ENCODE results near the gene IQGAP3. TPM values are rescaled to one million over a fixed set of nuclear protein-coding genes. Genes with fewer than 3 reads are reported as not detected.

Gene IQGAP3
- total and polyA plus RNA-seq, 2 donors (not counting 1 experiment from before 2014, with no cell fraction given), result 2.7 to 16.0 TPM

DNA sequence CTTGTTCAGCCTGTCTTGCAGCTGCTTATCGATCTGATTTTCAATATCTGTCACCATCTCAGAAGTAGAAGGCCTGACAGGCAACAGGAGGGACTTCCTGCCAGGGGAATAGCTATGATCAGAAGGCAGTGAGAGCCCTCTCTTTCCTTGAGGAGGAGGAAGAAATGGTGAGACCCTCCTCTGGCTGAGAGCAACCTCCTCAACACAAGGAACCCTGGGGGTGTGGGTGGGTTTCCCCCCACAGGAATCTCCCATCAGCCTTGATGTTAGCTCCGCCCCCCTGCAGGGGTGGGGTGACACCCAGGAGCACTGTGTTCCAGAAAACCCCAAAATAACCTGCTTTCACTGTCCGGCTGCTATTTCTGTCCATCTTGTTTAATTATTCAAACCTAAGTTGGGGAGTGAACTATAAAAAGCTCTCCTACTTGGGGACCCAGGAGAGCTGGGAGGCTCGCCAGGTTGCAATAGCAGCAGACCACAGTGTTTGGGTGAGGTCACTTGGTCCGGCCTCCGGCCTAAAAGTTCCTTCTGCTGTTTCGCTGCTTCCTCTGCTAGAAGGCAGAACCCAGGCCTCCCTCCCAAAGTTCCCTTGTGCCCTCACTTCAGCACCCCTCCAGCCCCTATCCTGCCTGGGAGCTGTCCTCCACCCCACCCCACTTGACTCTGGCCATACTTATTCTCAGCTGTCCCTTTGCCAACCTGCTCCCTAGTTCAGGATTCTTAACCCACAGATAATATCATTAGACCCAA lies 64.0 kb downstream of the IQGAP3 start:
- DNase-seq (ENCODE audit: low read depth in 2 of 2), result peak; percentile 76 to 80
- H3K9ac ChIP-seq (ENCODE audit: insufficient read depth, low read length), result peak overlapping the region; percentile 36

DNA sequence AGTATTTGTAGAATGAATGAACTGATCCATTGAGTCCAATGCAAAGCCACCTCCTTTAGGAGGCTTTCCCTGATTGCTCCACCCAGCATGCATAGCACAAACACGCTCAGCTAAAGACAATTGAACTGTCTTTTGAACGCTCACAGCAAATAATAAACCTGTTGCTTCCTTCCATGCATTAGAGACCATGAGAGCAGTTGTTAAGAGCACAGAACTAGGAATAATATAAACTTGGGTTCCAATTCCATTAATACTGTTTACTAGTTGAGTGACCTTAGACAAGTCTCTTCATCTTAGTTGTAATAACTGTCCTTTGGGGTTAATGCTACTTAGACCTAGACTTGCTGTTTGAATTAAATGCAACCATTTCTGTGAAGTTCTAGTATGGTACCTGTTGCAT lies 65.9 kb downstream of the IQGAP3 start:
- peaks cover 50% of the 10 kb centered on the region for H3K4me1 ChIP-seq (ENCODE audit: control insufficient read depth, extremely low read depth, insufficient read depth, low read length)
- H2AFZ ChIP-seq (ENCODE audit: low read length), result no peak overlapping the region
- no peaks in the 10 kb centered on the region for H4K20me1 ChIP-seq (ENCODE audit: control insufficient read depth, extremely low read depth, insufficient read depth, low read length)
- no peaks in the 10 kb centered on the region for H3K36me3 ChIP-seq (ENCODE audit: control insufficient read depth, insufficient read depth, low read length)
- H3K4me2 ChIP-seq (ENCODE audit: extremely low read depth, insufficient read depth, low read length), result no peak overlapping the region
- H3K9ac ChIP-seq (ENCODE audit: insufficient read depth, low read length), result no peak overlapping the region
- no peak overlapping the region for H3K27ac ChIP-seq (ENCODE audit: insufficient read depth, low read length)
- no peaks in the 10 kb centered on the region for H3K9me3 ChIP-seq (ENCODE audit: control insufficient read depth, insufficient read depth, low read depth, low read length)
- TF ChIP-seq, protein P1, sequence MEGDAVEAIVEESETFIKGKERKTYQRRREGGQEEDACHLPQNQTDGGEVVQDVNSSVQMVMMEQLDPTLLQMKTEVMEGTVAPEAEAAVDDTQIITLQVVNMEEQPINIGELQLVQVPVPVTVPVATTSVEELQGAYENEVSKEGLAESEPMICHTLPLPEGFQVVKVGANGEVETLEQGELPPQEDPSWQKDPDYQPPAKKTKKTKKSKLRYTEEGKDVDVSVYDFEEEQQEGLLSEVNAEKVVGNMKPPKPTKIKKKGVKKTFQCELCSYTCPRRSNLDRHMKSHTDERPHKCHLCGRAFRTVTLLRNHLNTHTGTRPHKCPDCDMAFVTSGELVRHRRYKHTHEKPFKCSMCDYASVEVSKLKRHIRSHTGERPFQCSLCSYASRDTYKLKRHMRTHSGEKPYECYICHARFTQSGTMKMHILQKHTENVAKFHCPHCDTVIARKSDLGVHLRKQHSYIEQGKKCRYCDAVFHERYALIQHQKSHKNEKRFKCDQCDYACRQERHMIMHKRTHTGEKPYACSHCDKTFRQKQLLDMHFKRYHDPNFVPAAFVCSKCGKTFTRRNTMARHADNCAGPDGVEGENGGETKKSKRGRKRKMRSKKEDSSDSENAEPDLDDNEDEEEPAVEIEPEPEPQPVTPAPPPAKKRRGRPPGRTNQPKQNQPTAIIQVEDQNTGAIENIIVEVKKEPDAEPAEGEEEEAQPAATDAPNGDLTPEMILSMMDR (conservative IDR thresholded peaks at IDR 0.05 in 1 of 2, IDR thresholded peaks at IDR 0.05 in 1 of 2; ENCODE audit: low read depth in 1 of 2, low read length in 2 of 2), result no peak
- TF ChIP-seq EZH2 (IDR thresholded peaks at IDR 0.05; ENCODE audit: low read length, missing control alignments), result no peak
- H3K4me3 ChIP-seq (replicated peaks in 1 of 4; ENCODE audit: control extremely low read depth in 1 of 4, insufficient read depth in 1 of 4, low read depth in 3 of 4, low read length in 4 of 4), result no peak overlapping the region
- no peaks in the 10 kb centered on the region for H3K27me3 ChIP-seq (ENCODE audit: control insufficient read depth, insufficient read depth, low read length)
- no peak for DNase-seq (ENCODE audit: low read depth in 2 of 2)
- no peaks in the 10 kb centered on the region for H3K79me2 ChIP-seq (ENCODE audit: control insufficient read depth, insufficient read depth, low read length)

More for the DNA sequence above, 64.0 kb downstream of the IQGAP3 start:
- no peak overlapping the region for H3K4me3 ChIP-seq (replicated peaks in 1 of 4; ENCODE audit: control extremely low read depth in 1 of 4, insufficient read depth in 1 of 4, low read depth in 3 of 4, low read length in 4 of 4)
- H3K4me1 ChIP-seq (ENCODE audit: control insufficient read depth, extremely low read depth, insufficient read depth, low read length), result peaks cover 34% of the 10 kb centered on the region
- peak overlapping the region; percentile 30 for H3K4me2 ChIP-seq (ENCODE audit: extremely low read depth, insufficient read depth, low read length)
- H4K20me1 ChIP-seq (ENCODE audit: control insufficient read depth, extremely low read depth, insufficient read depth, low read length), result no peaks in the 10 kb centered on the region
- peak overlapping the region; percentile 21 for H2AFZ ChIP-seq (ENCODE audit: low read length)
- TF ChIP-seq, protein P1 (conservative IDR thresholded peaks at IDR 0.05 in 1 of 2, IDR thresholded peaks at IDR 0.05 in 1 of 2; ENCODE audit: low read depth in 1 of 2, low read length in 2 of 2), result no peak
- TF ChIP-seq EZH2 (IDR thresholded peaks at IDR 0.05; ENCODE audit: low read length, missing control alignments), result no peak
- no peaks in the 10 kb centered on the region for H3K79me2 ChIP-seq (ENCODE audit: control insufficient read depth, insufficient read depth, low read length)
- peak overlapping the region; percentile 68 for H3K27ac ChIP-seq (ENCODE audit: insufficient read depth, low read length)
- H3K27me3 ChIP-seq (ENCODE audit: control insufficient read depth, insufficient read depth, low read length), result no peaks in the 10 kb centered on the region
- no peaks in the 10 kb centered on the region for H3K36me3 ChIP-seq (ENCODE audit: control insufficient read depth, insufficient read depth, low read length)
- no peaks in the 10 kb centered on the region for H3K9me3 ChIP-seq (ENCODE audit: control insufficient read depth, insufficient read depth, low read depth, low read length)

DNA sequence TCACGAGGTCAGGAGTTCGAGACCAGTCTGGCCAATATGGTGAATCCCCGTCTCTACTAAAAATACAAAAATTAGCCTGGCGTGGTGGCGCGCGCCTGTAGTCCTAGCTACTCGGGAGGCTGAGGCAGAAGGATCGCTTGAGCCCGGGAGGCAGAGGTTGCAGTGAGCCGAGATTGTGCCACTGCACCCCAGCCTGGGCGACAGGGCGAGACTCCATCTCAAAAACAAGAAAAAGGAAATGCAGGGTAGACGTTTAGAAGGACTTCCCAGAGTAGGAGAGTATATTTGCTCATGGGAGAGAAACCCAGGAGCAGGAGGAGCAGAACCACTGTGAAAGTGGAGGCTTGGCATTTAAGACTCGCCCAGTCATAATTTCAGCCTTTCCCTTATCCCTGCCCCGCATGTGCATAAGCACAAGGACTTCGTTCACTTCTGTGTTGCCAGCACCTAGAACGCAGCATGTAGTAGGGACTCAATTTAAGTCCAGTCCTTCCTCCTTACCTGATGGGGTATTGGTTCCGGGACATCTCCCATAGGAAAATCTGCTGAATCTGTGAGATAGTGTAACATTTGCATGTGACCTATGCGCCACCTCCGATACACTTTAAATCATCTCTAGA lies 66.6 kb downstream of the IQGAP3 start:
- no peaks in the 10 kb centered on the region for H3K36me3 ChIP-seq (ENCODE audit: control insufficient read depth, insufficient read depth, low read length)
- H3K27ac ChIP-seq (ENCODE audit: insufficient read depth, low read length), result peak overlapping the region; percentile 100
- no peak overlapping the region for H3K4me2 ChIP-seq (ENCODE audit: extremely low read depth, insufficient read depth, low read length)
- DNase-seq (ENCODE audit: low read depth in 2 of 2), result no peak
- no peaks in the 10 kb centered on the region for H4K20me1 ChIP-seq (ENCODE audit: control insufficient read depth, extremely low read depth, insufficient read depth, low read length)
- no peak for TF ChIP-seq EZH2 (IDR thresholded peaks at IDR 0.05; ENCODE audit: low read length, missing control alignments)
- TF ChIP-seq, protein P1 (conservative IDR thresholded peaks at IDR 0.05 in 1 of 2, IDR thresholded peaks at IDR 0.05 in 1 of 2; ENCODE audit: low read depth in 1 of 2, low read length in 2 of 2), result no peak
- no peaks in the 10 kb centered on the region for H3K79me2 ChIP-seq (ENCODE audit: control insufficient read depth, insufficient read depth, low read length)
- peaks cover 47% of the 10 kb centered on the region for H3K4me1 ChIP-seq (ENCODE audit: control insufficient read depth, extremely low read depth, insufficient read depth, low read length)
- no peak overlapping the region for H2AFZ ChIP-seq (ENCODE audit: low read length)
- H3K9ac ChIP-seq (ENCODE audit: insufficient read depth, low read length), result no peak overlapping the region
- no peak overlapping the region for H3K4me3 ChIP-seq (replicated peaks in 1 of 4; ENCODE audit: control extremely low read depth in 1 of 4, insufficient read depth in 1 of 4, low read depth in 3 of 4, low read length in 4 of 4)
- H3K27me3 ChIP-seq (ENCODE audit: control insufficient read depth, insufficient read depth, low read length), result no peaks in the 10 kb centered on the region
- H3K9me3 ChIP-seq (ENCODE audit: control insufficient read depth, insufficient read depth, low read depth, low read length), result no peaks in the 10 kb centered on the region
